T-helper 2 cell treated with Interferon-gamma antibody and Interleukin-4, amounts not matched to agents 100 ng/mL and 5 ng/mL, for 36 hours (primary cell): ENCODE data around the gene ALOXE3. TPM values are rescaled to one million over a fixed set of nuclear protein-coding genes. Genes with fewer than 3 reads are reported as not detected.

Experiments
- intact Hi-C: fragments of 100-400 bp; cut with micrococcal nuclease; formaldehyde crosslinking; loops from one replicate; pipeline ENCODE4 v1.15.1; 2023
- total RNA-seq: library from RNA; stranded (reverse); gene quantifications from 2 replicates; pipeline ENCODE4 v1.2.3, GENCODE V29; 2022

The ALOXE3 gene
- total RNA-seq, 1 donor from 2014 or later = not detected

DNA sequence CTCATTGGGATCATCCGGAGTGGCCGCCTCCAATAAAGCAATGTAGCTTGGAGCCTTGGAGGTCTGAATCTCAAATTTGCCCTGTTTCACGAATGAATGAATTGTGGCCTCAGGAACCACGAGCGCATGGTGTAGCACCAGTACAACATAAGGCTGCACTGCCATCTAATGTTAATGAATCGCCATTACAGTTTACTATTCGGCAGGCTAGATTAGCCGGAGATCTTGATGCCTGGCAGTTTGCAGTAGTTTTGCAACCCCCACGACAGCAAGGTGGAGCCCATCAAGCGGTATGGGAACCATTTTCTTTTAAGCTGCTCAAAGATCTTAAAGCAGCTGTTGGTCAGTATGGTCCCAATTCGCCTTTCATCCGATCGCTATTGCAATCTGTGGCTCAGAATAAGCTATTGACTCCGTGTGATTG, 60.6 kb downstream of the ALOXE3 start:
- intact Hi-C loops = loop anchor here (2.0 to 5.0 kb wide), 4 partner anchors 40 to 230 kb away; no protein-coding TSS in a partner anchor

DNA sequence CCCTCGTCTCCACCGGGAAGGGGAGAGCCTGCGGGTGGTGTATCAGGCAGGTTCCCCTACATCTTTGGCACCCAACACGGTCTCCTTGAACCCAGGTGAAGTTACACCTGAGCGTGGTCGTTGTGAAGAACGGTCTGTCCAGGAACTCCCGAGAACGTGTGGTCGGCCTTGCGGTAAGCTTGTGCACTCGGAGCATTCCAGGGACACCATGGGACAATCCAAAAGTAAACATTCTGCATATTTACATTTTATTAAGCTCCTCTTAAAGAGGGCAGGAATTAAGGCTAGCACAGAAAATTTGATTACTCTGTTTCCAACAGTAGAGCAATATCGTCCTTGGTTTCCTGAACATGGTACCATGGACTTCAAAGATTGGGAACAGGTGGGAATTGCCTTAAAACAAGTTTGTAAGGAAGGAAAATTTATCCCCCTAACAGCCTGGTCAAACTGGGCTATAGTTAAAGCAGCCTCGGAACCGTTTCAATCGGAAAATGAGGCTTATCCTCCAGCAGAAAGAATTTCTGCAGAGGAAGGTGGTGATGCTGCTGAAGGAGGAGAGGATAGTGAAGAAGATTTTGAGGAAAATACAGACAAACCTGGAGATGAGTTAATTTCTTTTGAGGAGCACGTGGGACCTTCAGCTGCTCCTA, 61.2 kb downstream of the ALOXE3 start:
- intact Hi-C loops = loop anchor here (2.0 to 5.0 kb wide), 4 partner anchors 40 to 230 kb away; no protein-coding TSS in a partner anchor

GRCh38 chr17:8056232-8056975, 61.9 kb downstream of the ALOXE3 start:
- intact Hi-C loops = loop anchor here (2.0 to 5.0 kb wide), 4 partner anchors 39 to 229 kb away; no protein-coding TSS in a partner anchor

- intact Hi-C loops = loop anchor here (2.0 to 5.0 kb wide), 4 partner anchors 39 to 229 kb away; no protein-coding TSS in a partner anchor
Measured at GRCh38 chr17:8055851-8056231, 62.5 kb downstream of the ALOXE3 start.

GRCh38 chr17:8053600-8053999, 64.7 kb downstream of the ALOXE3 start:
- intact Hi-C loops = no loop called here

GRCh38 chr17:8052256-8053252, 65.8 kb downstream of the ALOXE3 start:
- intact Hi-C loops = no loop called here

DNA sequence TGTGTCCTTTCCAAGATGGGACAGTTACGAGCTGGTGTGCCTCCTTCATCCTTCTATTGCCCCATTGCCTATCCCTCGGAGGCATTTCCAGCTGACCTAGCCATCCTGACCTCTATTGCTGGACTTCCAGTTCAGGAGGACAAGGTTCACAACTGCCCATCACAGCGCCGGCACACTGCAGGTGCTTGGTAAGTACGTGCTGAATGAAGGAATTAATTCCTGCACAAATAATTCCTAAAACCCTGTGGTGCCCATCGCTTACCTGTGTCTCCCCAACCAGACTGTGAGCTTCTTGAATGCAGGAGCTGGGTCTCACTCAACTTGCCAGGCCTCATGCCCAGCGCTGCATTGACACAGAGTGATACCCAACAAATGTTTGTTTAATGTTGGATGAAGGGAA, 66.5 kb downstream of the ALOXE3 start:
- intact Hi-C loops = no loop called here

GRCh38 chr17:8048736-8049135, 69.6 kb downstream of the ALOXE3 start:
- intact Hi-C loops = no loop called here

DNA sequence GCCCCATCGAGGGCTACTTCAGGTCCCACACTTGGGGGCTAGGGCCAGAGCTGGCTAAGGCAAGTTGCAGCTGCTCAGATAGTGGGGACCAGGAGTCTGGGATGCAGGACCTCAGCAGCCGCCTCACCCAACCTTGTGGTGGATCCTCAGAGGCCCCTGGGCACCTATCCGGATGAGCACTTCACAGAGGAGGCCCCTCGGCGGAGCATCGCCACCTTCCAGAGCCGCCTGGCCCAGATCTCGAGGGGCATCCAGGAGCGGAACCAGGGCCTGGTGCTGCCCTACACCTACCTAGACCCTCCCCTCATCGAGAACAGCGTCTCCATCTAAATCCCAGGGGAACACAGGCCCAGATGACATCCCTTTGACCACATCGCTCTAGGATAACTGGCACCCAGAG, 70.1 kb downstream of the ALOXE3 start:
- intact Hi-C loops = no loop called here

DNA sequence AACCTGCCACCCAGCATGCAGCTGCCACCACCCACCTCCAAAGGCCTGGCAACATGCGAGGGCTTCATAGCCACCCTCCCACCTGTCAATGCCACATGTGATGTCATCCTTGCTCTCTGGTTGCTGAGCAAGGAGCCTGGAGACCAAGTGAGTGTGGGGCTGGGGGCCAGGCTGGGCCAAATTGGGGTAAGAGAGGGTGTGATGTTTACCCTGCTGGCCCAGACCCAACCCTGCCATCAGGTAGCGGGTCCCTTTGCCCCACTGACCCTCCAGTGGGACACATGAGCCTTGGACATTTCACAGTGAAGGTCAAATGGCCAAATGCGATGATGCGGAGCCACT, 70.6 kb downstream of the ALOXE3 start:
- intact Hi-C loops = no loop called here

DNA sequence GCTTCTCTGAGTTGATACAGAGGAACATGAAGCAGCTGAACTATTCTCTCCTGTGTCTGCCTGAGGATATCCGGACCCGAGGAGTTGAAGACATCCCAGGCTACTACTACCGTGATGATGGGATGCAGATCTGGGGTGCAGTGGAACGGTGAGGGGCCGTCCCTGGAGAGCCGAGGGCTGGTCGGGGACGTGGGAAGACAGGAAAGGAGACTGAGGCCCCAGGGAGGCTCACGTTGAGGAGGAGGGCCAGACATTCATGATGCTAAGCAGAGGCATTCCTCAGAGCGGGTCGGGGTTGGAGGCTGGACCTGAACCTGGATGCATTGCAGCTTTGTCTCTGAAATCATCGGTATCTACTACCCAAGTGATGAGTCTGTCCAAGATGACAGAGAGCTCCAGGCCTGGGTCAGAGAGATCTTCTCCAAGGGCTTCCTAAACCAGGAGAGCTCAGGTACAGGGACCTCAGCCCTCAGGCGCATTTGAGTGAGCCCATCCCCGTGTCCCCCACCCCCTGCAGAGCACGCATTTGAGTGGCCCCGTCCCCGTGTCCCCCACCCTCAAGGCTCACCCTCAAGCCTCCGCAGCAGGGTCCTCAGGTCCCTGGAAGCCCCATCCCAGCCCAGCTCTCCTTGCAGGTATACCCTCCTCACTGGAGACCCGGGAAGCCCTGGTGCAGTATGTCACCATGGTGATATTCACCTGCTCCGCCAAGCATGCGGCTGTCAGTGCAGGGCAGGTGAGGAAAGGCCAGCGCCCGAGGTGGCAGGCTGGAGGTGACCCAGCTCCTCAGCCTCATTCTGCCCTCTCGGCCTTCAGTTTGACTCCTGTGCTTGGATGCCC, 71.2 kb downstream of the ALOXE3 start:
- intact Hi-C loops = no loop called here

GRCh38 chr17:8046306-8046928, 71.9 kb downstream of the ALOXE3 start:
- intact Hi-C loops = no loop called here

Other genes starting within 250 kb of the ALOXE3 start
- 212 and 213 TPM in 2 replicates for gene CHD3, start 229.7 kb downstream of the ALOXE3 start, total RNA-seq
- 3.6 TPM in 2 replicates for gene RNF227, start 202.2 kb downstream of the ALOXE3 start, total RNA-seq
- 9.2 and 10.7 TPM in 2 replicates for gene KCNAB3, start 188.7 kb downstream of the ALOXE3 start, total RNA-seq
- 216 and 217 TPM in 2 replicates for gene TRAPPC1, start 186.6 kb downstream of the ALOXE3 start, total RNA-seq
- 54.4 and 58.1 TPM in 2 replicates for gene CNTROB, start 186.3 kb downstream of the ALOXE3 start, total RNA-seq
- gene GUCY2D, start 115.9 kb downstream of the ALOXE3 start, total RNA-seq = 0.05 TPM in 1 of 2 replicates, not detected in the other
- not detected in 2 replicates for gene ALOX15B, start 79.5 kb downstream of the ALOXE3 start, total RNA-seq
- not detected in 2 replicates for gene ALOX12B, start 30.8 kb downstream of the ALOXE3 start, total RNA-seq
- 0.55 and 0.61 TPM in 2 replicates for gene HES7, start 5.6 kb upstream of the ALOXE3 start, total RNA-seq
- 20.4 and 26.4 TPM in 2 replicates for gene PER1, start 33.9 kb upstream of the ALOXE3 start, total RNA-seq
- 64.6 and 67.0 TPM in 2 replicates for gene VAMP2, start 44.4 kb upstream of the ALOXE3 start, total RNA-seq
- gene TMEM107, start 57.9 kb upstream of the ALOXE3 start, total RNA-seq = 26.1 and 26.4 TPM in 2 replicates
- gene BORCS6, start 71.7 kb upstream of the ALOXE3 start, total RNA-seq = 11.5 and 11.6 TPM in 2 replicates
- 153 and 157 TPM in 2 replicates for gene AURKB, start 92.1 kb upstream of the ALOXE3 start, total RNA-seq
- 90.7 and 97.9 TPM in 2 replicates for gene CTC1, start 129.5 kb upstream of the ALOXE3 start, total RNA-seq
- gene PFAS, start 130.8 kb upstream of the ALOXE3 start, total RNA-seq = 91.7 and 100 TPM in 2 replicates
- 63.0 and 63.4 TPM in 2 replicates for gene RANGRF, start 170.2 kb upstream of the ALOXE3 start, total RNA-seq
- 16.3 and 17.2 TPM in 2 replicates for gene SLC25A35, start 176.9 kb upstream of the ALOXE3 start, total RNA-seq
- gene ARHGEF15, start 191.7 kb upstream of the ALOXE3 start, total RNA-seq = 0.05 and 0.61 TPM in 2 replicates
- gene ODF4, start 221.3 kb upstream of the ALOXE3 start, total RNA-seq = not detected in 2 replicates